ENCODE results near the gene UBAC2.

- TF ChIP-seq CTCF (conservative IDR thresholded peaks at IDR 0.05 in 1 of 2, IDR thresholded peaks at IDR 0.05 in 1 of 2; ENCODE audit: low read depth in 1 of 2, low read length in 2 of 2) (no peak), EZH2 (IDR thresholded peaks at IDR 0.05; ENCODE audit: low read length, missing control alignments) (no peak)
Measured at GRCh38 chr13:99217461-99218110, 16.9 kb downstream of the UBAC2 start.

Measured in fibroblast of lung (primary cell).